Measurements from ENCODE around the gene OR2W1.

The OR2W1 gene

GRCh38 chr6:29045075-29045474 is at the start of gene OR2W1:
OR2W1 (minus strand) TSS chr6:29045175; CDS start chr6:29045175, 0 bp downstream.
- Mint-ChIP-seq H3K27ac (no peak within 1 kb of the TSS), H3K9me3 (no peaks in the 10 kb centered on the region), H3K36me3 (ENCODE audit: low read depth) (no peaks in the 10 kb centered on the region), H3K4me1 (no peaks in the 10 kb centered on the region), H3K27me3 (ENCODE audit: low read depth) (peaks cover 7% of the 10 kb centered on the region), H3K4me3 (no peak within 1 kb of the TSS)
- TF ChIP-seq CTCF (IDR thresholded peaks at IDR 0.05; ENCODE audit: unreplicated experiment in 3 of 3): no peak

GRCh38 chr6:29092957-29093356 is 48.0 kb upstream of the OR2W1 start:
- Mint-ChIP-seq H3K4me3 (no peak overlapping the region), H3K9me3 (no peaks in the 10 kb centered on the region), H3K36me3 (ENCODE audit: low read depth) (no peaks in the 10 kb centered on the region), H3K27me3 (ENCODE audit: low read depth) (no peaks in the 10 kb centered on the region), H3K27ac (peak overlapping the region in 2 of 3 experiments; percentile 7 to 33), H3K4me1 (no peaks in the 10 kb centered on the region)
- no peak for TF ChIP-seq CTCF (IDR thresholded peaks at IDR 0.05; ENCODE audit: unreplicated experiment in 3 of 3)

- H3K36me3 Mint-ChIP-seq (ENCODE audit: low read depth): no peaks in the 10 kb centered on the region
Measured at GRCh38 chr6:29087213-29087612, 42.2 kb upstream of the OR2W1 start, which contains the start of gene OR2B3. OR2B3 (minus strand) TSS chr6:29087313; CDS start chr6:29087248, 65 bp downstream.

GRCh38 chr6:29082457-29082856 is 37.5 kb upstream of the OR2W1 start:
- Mint-ChIP-seq H3K9me3 (no peaks in the 10 kb centered on the region), H3K4me1 (no peaks in the 10 kb centered on the region), H3K4me3 (no peak overlapping the region), H3K27me3 (ENCODE audit: low read depth) (no peaks in the 10 kb centered on the region), H3K36me3 (ENCODE audit: low read depth) (no peaks in the 10 kb centered on the region), H3K27ac (peak overlapping the region in 1 of 3 experiments; percentile 47)
- no peak for TF ChIP-seq CTCF (IDR thresholded peaks at IDR 0.05; ENCODE audit: unreplicated experiment in 3 of 3)

More at GRCh38 chr6:29087213-29087612, 42.2 kb upstream of the OR2W1 start, which contains the start of gene OR2B3:
- Mint-ChIP-seq H3K4me3 (no peak within 1 kb of the TSS), H3K27ac (no peak within 1 kb of the TSS), H3K27me3 (ENCODE audit: low read depth) (no peaks in the 10 kb centered on the region), H3K4me1 (no peaks in the 10 kb centered on the region), H3K9me3 (no peaks in the 10 kb centered on the region)
- TF ChIP-seq CTCF (IDR thresholded peaks at IDR 0.05; ENCODE audit: unreplicated experiment in 3 of 3): no peak

- no peak overlapping the region for H3K27ac Mint-ChIP-seq
- H3K27me3 Mint-ChIP-seq (ENCODE audit: low read depth): no peaks in the 10 kb centered on the region
- no peak overlapping the region for H3K4me3 Mint-ChIP-seq
- TF ChIP-seq CTCF (IDR thresholded peaks at IDR 0.05; ENCODE audit: unreplicated experiment in 3 of 3): no peak
- no peaks in the 10 kb centered on the region for H3K36me3 Mint-ChIP-seq (ENCODE audit: low read depth)
- no peaks in the 10 kb centered on the region for H3K4me1 Mint-ChIP-seq
- no peaks in the 10 kb centered on the region for H3K9me3 Mint-ChIP-seq
Measured at GRCh38 chr6:29081312-29081711, 36.3 kb upstream of the OR2W1 start.

GRCh38 chr6:29079203-29079602 is 34.2 kb upstream of the OR2W1 start:
- no peak for TF ChIP-seq CTCF (IDR thresholded peaks at IDR 0.05; ENCODE audit: unreplicated experiment in 3 of 3)
- H3K4me1 Mint-ChIP-seq: no peaks in the 10 kb centered on the region
- peak overlapping the region; percentile 61 to 82 (median 65) for H3K27ac Mint-ChIP-seq
- no peaks in the 10 kb centered on the region for H3K36me3 Mint-ChIP-seq (ENCODE audit: low read depth)
- no peaks in the 10 kb centered on the region for H3K9me3 Mint-ChIP-seq
- no peak overlapping the region for H3K4me3 Mint-ChIP-seq
- H3K27me3 Mint-ChIP-seq (ENCODE audit: low read depth): no peaks in the 10 kb centered on the region
